GM21723 (cell line): ENCODE measurements around the gene PVALEF.
"Not testable (repeated sequence)": the region's sequence is repeated elsewhere in the genome, so short reads cannot be mapped to it uniquely, and the experiment has no call there.

Experiments
- ATAC-seq: cut with Tn5 transposase; IDR thresholded peaks from one replicate; pipeline ENCODE4 v1.9.1; 2021; ENCODE audit warnings: mild to moderate bottlenecking, moderate library complexity; ENCODE audit not compliant: unreplicated experiment

The PVALEF gene

GRCh38 chr17:81212365-81212764 lies 47.1 kb downstream of the PVALEF start:
- ATAC-seq, result no peak

GRCh38 chr17:81213978-81214377 lies 48.7 kb downstream of the PVALEF start:
- ATAC-seq, result no peak

DNA sequence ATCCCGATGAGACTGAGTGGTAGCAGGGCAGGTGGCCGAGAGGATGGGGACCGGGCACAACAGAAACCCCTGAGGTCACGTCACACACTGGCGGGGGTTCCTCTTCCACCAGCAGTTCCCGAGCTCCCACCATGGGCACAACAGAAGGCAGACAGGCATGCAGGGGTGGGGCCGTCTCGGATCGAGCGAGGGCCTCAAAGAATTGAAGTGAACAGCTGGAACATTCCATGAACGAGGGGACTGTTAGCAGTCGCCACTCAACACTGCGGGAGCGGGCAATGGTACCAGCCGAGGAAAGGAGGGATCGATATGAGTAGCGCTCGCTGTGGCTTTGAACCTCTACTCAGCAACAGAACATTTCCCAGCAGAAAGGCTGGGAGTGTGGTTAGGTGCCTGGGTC lies 52.2 kb downstream of the PVALEF start:
- ATAC-seq, result no peak

- no peak for ATAC-seq
These were observed 53.2 kb downstream of the PVALEF start for GRCh38 chr17:81218459-81218858.

GRCh38 chr17:81218991-81219390 lies 53.7 kb downstream of the PVALEF start:
- ATAC-seq, result no peak

- no peak for ATAC-seq
These were observed 54.3 kb downstream of the PVALEF start for GRCh38 chr17:81219476-81220180.

DNA sequence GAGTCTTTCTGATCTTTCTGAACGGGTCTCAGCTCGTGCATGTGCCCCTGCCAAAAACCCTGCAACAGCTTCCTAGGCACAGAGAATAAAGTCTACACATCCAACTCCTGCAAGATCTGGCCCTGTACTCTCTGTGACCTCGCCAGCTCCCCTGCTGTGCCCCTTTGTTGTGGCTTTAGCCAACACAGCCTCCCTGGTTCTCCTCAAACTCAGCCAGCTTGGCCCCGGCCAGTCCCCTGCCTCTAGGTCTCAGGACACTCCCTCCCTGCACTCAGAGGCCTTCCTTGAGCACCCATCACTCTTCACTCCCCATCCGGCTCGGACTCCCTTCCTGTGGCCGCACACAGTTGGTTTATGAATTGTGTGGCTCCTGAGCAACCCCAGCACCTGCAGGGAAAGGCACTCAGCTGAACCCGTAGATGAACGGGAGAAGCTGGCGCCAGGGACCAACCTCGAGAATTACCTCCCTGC lies 56.1 kb downstream of the PVALEF start:
- no peak for ATAC-seq

- ATAC-seq, result no peak
These were observed 56.7 kb downstream of the PVALEF start for GRCh38 chr17:81221842-81222619.

DNA sequence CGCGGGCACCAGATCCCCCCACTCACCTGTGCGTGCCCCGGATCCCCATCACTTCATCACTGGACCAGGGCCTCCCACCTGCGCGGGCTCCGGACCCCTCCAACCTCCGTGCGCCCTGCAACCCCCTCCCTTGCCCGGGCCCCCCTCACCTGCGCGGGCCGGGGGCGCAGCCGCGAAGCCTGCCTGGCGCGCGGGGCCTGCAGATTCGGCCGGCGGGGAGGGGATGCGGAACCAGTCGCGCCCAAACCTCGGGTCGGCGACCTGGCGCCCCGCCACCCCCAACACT lies 57.3 kb downstream of the PVALEF start:
- ATAC-seq, result peak; percentile 11

DNA sequence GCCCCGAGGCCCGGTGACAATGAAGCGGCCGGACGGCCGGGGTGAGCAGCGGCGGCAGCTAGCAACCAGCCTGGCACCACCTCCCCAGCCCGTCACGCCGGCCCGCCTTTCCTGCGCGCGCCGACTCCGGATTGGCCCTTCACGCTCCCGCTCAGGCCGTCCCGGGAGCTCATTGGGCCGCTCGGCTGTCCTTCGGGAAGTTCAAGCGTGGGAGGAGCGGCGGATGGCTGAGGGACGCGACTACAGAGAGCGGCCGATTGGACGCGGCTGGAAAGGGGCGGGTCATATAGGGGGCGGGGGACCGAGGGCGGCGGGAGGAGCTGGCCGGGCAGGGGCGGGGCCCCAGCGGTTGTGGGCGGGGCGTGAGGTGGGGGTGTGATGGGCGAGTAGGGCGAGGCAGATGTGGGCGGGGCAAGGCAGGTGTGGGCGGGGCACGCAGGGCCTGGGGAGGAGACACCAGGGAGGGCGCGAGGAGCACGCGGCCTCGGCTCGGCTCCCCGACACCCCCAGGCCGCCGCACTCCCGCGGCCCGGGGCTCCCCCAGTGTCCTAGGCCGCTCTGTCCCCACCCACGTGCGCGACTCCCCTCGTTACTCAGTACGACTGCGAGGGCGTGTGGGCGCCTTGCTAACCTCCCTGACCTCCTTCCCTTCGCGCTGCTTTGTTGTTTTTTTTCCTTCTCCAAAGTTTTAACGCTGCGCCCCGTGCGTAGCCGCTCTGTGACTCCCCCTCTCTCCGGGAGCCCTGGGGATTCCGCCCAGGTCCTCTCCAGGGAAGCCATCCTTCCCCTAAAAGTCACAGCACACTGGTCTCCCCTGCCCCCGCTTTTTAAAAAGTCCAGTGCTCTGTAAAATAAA lies 57.8 kb downstream of the PVALEF start, which contains the start of gene CEP131:
CEP131 (minus strand) TSS at position 60 of the 856 bp plus-strand sequence. CDS start 2,909 bp downstream, outside the sequence.
- ATAC-seq, result peak; percentile 89

- ATAC-seq, result no peak
These were observed 58.4 kb downstream of the PVALEF start for GRCh38 chr17:81223762-81224130.

DNA sequence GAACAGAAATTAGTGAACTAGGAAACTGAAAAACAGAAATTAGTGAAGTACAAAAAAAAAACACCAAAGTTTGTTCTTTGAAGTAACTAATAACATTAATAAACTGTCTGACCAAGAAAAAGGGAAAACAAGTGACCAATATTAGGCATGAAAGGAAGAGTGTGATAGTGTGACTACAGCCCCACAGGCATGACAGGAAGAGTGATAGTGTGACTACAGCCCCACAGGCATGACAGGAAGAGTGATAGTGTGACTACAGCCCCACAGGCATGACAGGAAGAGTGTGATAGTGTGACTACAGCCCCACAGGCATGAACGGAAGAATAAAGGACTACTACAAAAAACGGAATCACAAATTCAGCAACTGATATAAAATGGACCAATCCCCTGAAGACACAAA lies 62.3 kb downstream of the PVALEF start:
- ATAC-seq, result not testable (repeated sequence)

- peak; percentile 59 for ATAC-seq
These were observed 63.1 kb downstream of the PVALEF start for GRCh38 chr17:81228420-81228819.

DNA sequence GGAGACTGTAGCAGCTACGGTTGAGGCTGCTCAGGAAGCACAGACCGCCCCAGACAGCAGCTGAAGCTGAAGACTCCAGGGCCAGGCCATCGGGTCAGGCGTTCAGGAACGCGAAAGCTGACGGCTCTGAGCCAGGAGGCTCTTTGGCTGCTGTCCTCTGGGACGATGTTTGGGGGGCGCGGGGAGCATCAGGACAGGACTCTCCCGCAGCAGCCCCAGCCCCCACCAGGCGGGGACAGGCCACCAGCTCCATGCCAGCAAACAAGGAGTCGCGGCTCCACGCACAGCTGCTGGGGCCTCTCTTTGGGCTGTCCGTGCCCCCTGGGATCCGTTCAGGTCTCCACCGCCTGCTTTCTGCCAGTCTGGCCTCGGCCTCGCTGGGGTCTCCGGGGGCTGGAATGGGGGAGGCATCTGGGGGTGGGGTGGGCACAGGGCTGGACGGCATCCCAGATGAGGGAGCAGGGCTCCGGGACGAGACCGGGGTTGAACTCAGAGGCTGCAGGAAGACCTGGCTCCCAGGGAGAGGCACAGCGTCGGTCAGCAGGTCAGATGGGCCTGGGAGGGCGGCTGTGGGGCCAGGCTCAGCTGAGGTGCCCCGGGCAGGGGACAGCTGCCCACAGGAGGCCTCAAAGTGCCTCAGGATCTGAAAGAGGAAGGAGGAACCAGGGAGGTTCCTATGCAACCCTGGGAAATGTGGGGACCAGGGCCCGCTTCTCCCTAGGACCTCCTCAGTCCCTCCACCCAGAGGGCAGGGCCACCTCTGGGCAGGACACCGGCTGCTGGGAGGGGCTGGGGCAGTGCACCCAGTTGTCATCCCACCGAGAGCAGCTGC lies 63.7 kb downstream of the PVALEF start:
- ATAC-seq, result peak; percentile 28

- no peak for ATAC-seq
These were observed 64.3 kb downstream of the PVALEF start for GRCh38 chr17:81229666-81229920.

GRCh38 chr17:81230043-81230820 lies 64.9 kb downstream of the PVALEF start:
- ATAC-seq, result no peak

GRCh38 chr17:81231121-81231645 lies 65.9 kb downstream of the PVALEF start:
- ATAC-seq, result no peak

DNA sequence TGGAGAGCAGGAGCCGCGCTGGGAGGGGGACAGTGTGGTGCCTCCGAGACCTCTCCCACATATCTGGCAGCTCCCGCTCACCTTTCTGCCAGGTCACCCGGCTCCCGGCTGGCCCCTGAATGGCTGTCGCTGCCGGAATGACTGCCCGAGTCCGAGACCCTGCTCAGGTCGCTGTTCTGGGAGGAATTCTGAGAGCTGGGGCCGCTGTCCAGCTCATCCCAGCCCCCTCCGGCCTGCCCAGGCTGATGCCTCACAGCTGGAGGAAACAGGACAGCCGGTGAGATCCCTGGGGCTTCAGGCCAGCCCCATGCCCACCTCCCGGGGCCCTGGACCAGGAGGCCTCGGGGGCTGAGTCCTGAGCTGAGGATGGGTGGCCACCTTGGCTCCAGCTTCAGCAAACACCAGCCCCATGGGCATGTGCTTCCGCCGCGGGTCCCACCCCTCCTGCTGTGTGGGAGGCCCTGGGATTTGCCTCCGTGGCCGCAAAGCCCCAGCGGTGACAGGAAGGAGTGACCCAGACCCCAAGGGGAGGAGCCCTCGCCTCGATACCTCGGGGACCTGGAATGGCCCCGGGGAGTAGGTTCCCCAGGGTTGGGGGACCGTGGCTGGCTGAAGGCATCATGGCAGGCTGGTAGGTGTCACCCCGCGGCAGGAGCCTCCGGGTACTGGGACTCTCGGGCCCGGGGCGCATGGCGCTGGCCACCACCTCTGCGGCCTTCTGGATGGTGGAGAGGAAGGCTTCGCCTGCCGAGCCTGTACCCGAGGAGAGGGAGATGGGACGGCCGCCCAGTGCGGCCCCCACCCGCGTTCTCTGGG lies 66.7 kb downstream of the PVALEF start:
- no peak for ATAC-seq
